GM19455 (cell line): ENCODE measurements around the gene SLC4A11.

ENCODE experiments used
- ATAC-seq: cut with Tn5 transposase; IDR thresholded peaks from one replicate; pipeline ENCODE4 v1.9.1; 2021; ENCODE audit not compliant: unreplicated experiment

Gene SLC4A11

DNA sequence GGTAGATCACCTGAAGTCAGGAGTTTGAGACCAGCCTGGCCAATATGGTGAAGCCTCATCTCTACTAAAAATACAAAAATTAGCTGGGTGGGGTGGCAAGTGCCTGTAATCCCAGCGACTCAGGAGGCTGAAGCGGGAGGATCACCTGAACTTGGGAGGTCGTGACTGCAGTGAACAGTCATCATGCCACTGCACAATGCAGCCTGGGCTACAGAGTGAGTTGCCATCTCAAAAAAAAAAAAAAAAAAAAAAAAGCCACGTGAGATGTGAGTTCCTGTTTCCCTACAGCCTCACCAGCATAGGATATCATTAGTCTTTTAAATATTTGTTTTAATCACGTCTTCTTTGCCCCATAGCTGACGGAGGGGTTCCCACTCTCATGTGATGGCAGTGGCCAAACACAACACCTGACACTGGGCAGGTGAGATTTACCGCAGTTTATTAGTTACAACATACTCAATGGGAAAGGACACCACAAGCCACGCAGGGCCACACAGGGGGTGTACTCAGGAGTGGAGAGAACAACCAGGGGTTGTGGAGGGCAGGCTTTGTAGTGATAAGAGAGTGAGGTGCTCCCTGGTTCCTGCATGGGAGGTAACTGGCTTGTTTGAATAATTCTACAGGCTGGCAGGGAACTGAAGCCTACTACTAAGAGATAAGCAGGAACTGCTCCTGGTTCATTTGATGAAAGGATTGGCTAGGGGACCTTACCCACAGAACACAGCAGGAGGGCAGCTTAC is 61.1 kb downstream of the SLC4A11 start:
- ATAC-seq: no peak
